RWPE2 (cell line): Measurements from ENCODE around the gene UBA6.

Source experiments
- ATAC-seq: fragments of 200-7000 bp; cut with Tn5 transposase; 3 replicates; pipeline ENCODE4 v1.9.1; 2021; ENCODE audit warnings: low read depth
- DNase-seq: peaks from one replicate; pipeline ENCODE4 v3.0.0-alpha.2; 2020; ENCODE audit warnings: low spot score
- H3K27ac ChIP-seq: fragments of 450-650 bp; 2 replicates; pipeline ENCODE4 v1.5.1; 2017; ENCODE audit warnings: mild to moderate bottlenecking; ENCODE audit not compliant: poor library complexity, severe bottlenecking
- H3K27me3 ChIP-seq: fragments of 250-450 bp; sonication (Bioruptor Pico); 2 replicates; pipeline ENCODE4 v1.5.1; 2021; ENCODE audit warnings: mild to moderate bottlenecking, moderate library complexity; ENCODE audit not compliant: insufficient read depth, poor library complexity, severe bottlenecking
- H3K36me3 ChIP-seq: fragments of 250-450 bp; sonication (Bioruptor Pico); 2 replicates; pipeline ENCODE4 v1.5.1; 2020; ENCODE audit warnings: low read depth, mild to moderate bottlenecking, moderate library complexity
- H3K4me1 ChIP-seq: fragments of 250-450 bp; sonication (Bioruptor Pico); 2 replicates; pipeline ENCODE4 v1.5.1; 2021; ENCODE audit warnings: mild to moderate bottlenecking, moderate library complexity; ENCODE audit not compliant: insufficient read depth, poor library complexity, severe bottlenecking
- H3K4me3 ChIP-seq: fragments of 250-450 bp; sonication (Bioruptor Pico); 2 replicates; pipeline ENCODE4 v1.5.1; 2021; ENCODE audit warnings: mild to moderate bottlenecking, moderate library complexity; ENCODE audit not compliant: severe bottlenecking
- H3K9me3 ChIP-seq: fragments of 250-450 bp; sonication (Bioruptor Pico); 2 replicates; pipeline ENCODE4 v1.5.1; 2021; ENCODE audit warnings: mild to moderate bottlenecking, moderate library complexity; ENCODE audit not compliant: severe bottlenecking
- TF ChIP-seq, protein P1 (sequence below): fragments of 450-650 bp; IDR thresholded peaks from one replicate; pipeline ENCODE4 v1.5.1; 2017; ENCODE audit warnings: mild to moderate bottlenecking, moderate library complexity; ENCODE audit not compliant: poor library complexity, severe bottlenecking

The UBA6 gene

DNA sequence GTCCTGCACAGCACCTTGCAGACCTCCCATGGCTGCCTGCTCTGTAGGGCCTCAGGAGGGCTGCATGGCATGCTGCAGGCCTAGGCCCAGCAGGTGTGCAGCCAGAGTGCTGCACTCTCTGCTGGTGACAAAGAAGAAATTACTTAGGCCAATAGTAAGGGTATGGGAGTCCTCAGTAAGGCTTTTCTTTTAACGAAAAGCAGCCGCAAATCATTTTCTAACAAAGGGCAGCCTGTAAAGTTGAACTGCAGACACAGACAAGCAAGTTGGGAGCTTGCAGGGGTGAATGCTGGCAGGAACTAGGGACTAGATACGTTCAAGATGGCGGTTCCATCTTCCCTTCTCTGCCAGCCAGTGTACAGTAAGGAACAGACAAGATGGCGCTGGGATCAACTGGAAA, 22.4 kb upstream of the UBA6 start:
- Histone ChIP-seq H3K9me3 (peaks cover 5% of the 10 kb centered on the region), H3K36me3 (no peaks in the 10 kb centered on the region; the same call in 1 of the 2 replicates), H3K4me3 (no peak overlapping the region), H3K27ac (peak overlapping the region; percentile 83), H3K4me1 (peaks cover 42% of the 10 kb centered on the region), H3K27me3 (no peaks in the 10 kb centered on the region)
- TF ChIP-seq, protein P1, sequence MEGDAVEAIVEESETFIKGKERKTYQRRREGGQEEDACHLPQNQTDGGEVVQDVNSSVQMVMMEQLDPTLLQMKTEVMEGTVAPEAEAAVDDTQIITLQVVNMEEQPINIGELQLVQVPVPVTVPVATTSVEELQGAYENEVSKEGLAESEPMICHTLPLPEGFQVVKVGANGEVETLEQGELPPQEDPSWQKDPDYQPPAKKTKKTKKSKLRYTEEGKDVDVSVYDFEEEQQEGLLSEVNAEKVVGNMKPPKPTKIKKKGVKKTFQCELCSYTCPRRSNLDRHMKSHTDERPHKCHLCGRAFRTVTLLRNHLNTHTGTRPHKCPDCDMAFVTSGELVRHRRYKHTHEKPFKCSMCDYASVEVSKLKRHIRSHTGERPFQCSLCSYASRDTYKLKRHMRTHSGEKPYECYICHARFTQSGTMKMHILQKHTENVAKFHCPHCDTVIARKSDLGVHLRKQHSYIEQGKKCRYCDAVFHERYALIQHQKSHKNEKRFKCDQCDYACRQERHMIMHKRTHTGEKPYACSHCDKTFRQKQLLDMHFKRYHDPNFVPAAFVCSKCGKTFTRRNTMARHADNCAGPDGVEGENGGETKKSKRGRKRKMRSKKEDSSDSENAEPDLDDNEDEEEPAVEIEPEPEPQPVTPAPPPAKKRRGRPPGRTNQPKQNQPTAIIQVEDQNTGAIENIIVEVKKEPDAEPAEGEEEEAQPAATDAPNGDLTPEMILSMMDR: no peak
- no peak for DNase-seq
- no peak for ATAC-seq

DNA sequence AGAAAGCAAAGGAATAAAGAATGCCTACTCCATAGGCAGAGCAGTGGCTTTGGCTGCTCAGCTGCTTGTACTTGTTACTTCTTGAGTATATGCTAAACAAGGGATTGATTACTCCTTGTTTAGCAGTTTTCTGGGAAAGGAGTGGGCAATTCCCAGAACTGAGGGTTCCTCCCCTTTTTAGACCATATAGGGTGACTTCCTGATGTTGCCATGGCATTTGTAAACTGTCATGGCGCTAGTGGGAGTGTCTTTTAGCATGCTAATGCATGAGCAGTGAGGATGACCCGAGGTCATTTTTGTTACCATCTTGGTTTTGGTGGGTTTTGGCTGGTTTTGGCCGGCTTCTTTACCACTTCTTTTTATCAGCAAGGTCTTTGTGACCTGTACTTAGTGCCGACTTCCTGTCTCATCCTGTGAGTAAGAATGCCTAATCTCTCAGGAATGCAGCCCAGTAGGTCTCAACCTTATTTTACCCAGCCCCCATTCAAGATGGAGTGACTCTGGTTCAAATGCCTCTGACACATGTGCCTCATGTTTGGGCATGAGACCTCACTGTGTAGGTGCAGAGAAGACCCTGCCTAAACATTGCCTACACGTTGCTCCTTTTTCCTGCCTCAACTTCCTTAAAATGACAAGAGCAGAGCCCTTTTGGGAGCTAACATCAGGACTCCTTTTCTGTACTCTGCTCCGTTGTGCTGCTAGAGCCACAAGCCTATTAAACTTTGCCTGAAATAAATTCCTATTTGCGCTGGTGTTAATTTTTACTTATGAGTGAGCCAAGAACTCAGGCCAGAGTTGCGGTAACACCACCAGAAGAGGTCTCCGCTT, 21.0 kb upstream of the UBA6 start:
- Histone ChIP-seq H3K4me3 (no peak overlapping the region), H3K36me3 (no peaks in the 10 kb centered on the region; the same call in 1 of the 2 replicates), H3K4me1 (peaks cover 34% of the 10 kb centered on the region), H3K27ac (peak overlapping the region; percentile 83), H3K27me3 (no peaks in the 10 kb centered on the region), H3K9me3 (no peaks in the 10 kb centered on the region)
- DNase-seq: no peak
- ATAC-seq: peak; percentile 76
- TF ChIP-seq, protein P1: no peak

DNA sequence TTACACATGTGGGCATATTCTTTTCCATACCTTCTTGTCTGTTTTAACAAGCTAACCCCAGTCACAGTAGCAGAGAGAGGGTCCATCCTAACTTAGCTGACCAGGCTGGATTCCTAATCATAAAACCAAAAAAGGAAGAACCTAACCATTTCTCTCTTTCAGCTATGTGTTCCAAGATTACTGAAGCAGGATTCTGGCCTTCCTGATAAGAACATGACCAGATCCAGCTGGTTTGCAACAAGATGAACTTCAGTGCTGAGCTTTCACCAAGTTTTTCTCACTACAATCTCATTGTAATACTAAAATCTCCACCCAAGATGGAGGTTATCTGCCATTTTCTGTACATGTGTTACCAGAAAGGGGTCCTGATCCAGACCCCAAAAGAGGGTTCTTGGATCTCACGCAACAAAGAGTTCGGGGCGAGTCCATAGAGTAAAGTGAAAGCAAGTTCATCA, 20.4 kb upstream of the UBA6 start:
- TF ChIP-seq, protein P1: no peak
- no peaks in the 10 kb centered on the region for H3K27me3 ChIP-seq
- H3K9me3 ChIP-seq: no peaks in the 10 kb centered on the region
- DNase-seq (no peak), ATAC-seq (no peak)
- H3K4me3 ChIP-seq: no peak overlapping the region
- peaks cover 31% of the 10 kb centered on the region for H3K4me1 ChIP-seq
- H3K27ac ChIP-seq: peak overlapping the region; percentile 83
- H3K36me3 ChIP-seq: no peaks in the 10 kb centered on the region; the same call in 1 of the 2 replicates

DNA sequence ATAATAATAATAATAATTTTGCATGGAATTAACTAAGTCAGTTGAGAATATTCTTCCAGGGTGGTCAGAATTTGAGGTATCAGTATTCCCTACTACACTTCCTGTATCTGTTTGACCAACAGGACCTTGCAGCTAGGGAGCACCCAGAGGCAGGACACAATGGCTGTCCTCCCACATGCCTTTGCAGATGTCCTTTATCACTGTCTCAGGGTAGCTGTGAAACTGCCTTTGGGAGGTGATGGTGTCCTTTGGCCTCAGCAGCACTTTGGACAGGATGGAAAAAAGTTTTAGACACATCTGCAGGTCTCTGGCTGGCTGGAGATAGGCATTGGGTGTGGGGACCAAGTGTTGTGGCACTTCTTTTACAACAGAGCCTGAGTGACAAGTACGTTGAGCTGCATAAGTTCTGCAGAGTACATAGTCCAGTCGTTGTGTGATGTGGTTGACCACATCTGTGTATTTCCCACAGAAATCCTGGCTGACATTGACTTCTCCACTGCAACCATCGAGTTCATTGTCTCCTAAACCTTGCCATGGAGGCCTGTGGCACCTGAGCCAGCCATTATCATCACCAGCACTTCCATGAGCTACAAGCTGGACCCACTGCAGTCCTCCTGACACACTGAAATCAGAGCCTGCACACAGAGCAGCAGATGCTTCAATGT, 19.1 kb upstream of the UBA6 start:
- H3K4me1 ChIP-seq: peaks cover 18% of the 10 kb centered on the region
- DNase-seq (no peak), ATAC-seq (no peak)
- no peaks in the 10 kb centered on the region for H3K27me3 ChIP-seq
- no peaks in the 10 kb centered on the region; the same call in 1 of the 2 replicates for H3K36me3 ChIP-seq
- H3K9me3 ChIP-seq: no peaks in the 10 kb centered on the region
- peak overlapping the region; percentile 83 for H3K27ac ChIP-seq
- H3K4me3 ChIP-seq: no peak overlapping the region
- TF ChIP-seq, protein P1: no peak
